CD1c-positive myeloid dendritic cell (primary cell): ENCODE measurements around the gene OR10A5.
"Not testable (repeated sequence)": the region's sequence is repeated elsewhere in the genome, so short reads cannot be mapped to it uniquely, and the experiment has no call there.

Experiments used
- DNase-seq: peaks from one replicate; pipeline ENCODE4 v3.0.0-alpha.2; 2016; ENCODE audit errors: extremely low spot score

Gene OR10A5, protein sequence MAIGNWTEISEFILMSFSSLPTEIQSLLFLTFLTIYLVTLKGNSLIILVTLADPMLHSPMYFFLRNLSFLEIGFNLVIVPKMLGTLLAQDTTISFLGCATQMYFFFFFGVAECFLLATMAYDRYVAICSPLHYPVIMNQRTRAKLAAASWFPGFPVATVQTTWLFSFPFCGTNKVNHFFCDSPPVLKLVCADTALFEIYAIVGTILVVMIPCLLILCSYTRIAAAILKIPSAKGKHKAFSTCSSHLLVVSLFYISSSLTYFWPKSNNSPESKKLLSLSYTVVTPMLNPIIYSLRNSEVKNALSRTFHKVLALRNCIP

DNA sequence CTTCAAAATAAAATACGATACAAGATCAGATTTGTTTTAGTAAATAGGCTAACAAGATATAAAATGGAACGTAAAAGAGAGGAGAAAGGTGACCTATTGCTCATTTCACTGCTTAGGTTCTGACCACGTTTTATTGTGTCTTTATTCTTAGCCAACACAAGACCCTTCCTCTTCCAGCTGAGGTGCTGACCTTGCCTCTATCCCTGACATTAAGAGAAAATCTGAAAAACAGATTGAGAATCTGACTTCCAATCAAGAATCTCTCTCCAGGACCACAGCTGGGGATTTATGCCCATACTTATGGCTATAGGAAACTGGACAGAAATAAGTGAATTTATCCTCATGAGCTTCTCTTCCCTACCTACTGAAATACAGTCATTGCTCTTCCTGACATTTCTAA lies at the start of gene OR10A5:
OR10A5 (plus strand) TSS at position 301 of the 400 bp plus-strand sequence; CDS start at position 301, 0 bp downstream.
- no peak for DNase-seq

DNA sequence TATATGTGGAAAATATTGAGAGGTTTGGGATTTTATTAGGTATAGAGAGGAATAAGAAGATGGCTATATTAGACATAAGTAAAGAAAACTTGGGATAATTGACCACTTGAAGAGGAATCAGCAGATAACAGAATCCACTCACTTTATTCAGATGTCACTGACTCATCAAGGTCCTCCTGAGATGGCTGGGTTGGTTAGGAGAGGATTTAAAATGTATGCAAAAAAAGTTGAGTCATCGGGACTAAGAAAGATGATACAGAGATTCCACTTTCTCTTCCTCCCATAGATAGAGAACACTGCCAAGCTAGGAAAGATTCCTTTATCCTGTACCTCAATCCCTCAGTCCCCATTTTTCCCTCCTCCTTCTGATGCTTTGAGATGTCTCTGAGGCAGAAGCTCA lies 46.1 kb upstream of the OR10A5 start, which contains the start of gene OR6A2:
OR6A2 (minus strand) TSS at position 288 of the 400 bp plus-strand sequence. CDS start 3,981 bp downstream, outside the sequence.
- DNase-seq: no peak

DNA sequence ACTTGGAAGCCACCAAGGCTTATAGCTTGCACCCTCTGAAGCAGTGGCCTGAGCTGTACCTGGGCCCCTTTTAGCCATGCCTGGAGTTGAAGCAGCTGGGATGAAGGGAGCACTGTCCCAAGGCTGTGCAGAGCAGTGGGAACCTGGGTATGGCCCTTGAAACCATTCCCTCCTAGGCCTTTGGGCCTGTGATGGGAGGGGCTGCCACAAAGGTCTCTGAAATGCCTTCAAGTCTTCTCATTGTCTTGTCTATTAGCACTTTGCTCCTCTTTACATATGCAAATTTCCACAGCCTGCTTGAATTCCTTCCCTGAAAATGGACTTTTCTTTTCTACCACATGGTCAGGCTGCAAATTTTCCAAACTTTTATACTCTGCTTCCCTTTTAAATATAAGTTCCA lies 44.4 kb upstream of the OR10A5 start:
- not testable (repeated sequence) for DNase-seq

DNA sequence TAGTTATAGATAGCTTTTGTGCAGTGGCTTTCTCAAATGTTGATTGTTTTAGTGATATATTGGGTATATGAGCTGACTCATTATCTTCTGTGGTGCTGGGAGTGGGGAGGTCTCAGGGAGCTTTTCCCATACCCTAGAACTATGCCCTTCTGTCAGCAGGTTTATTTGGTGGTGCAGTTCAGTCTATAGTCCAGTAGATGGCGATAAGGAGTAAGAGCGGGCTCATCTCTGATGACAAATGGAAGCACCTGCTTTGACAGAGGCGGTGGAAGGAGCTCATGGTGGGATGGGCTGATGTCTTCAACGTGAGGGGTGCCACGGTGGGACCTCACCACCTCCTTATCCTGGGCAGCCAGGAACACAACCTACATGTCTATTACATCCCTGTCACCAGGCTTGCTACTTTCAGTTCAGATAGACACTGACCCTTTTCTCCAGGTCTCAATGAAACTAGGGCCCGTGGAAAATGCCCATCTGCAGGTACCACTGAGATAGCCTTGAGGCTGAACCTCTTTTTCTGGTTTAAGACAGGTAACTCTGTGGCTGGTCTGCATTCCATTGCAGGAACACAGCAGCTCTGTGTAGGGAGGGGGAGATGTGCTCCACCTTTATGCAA lies 33.0 kb upstream of the OR10A5 start:
- DNase-seq: peak; percentile 53

DNA sequence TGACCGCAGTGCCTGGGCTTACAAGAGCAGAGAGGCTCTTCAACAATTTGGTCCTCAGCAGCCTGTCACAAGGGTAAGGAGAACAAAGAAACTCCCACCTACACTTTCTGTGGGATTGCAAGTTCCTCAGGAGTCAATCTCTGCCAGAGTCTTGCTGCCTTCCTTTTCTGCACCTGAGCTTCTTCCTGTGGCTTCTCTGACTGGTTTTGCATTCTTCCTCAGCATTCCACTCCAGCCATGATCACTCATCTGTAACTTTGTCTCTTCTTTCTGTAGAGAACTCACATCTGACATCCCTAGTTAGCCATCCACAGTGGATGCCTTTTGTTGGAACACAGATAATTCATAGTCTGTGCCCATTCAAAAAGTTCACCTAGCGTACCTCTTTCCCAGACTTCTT lies 31.8 kb upstream of the OR10A5 start:
- DNase-seq: peak; percentile 16

DNA sequence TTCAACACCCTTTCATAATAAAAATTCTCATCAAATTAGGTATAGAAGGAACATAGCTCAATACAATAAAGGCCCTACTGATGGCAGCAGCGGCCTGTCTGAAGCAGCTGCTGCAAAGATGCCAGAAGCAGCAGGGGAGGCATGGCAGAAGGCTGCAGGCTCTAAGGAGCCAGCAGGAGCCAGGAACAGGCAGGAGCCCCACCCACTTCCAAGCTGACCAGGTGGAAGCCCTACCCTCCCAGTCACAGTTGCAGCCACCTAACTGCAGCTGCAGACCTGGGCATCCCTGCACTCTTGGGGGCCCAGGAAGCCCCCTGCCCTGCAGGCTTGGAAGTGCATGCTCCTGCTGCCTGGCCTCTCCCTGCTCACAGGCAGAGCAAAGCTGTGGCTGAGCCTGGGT lies 27.8 kb upstream of the OR10A5 start:
- DNase-seq: no peak

DNA sequence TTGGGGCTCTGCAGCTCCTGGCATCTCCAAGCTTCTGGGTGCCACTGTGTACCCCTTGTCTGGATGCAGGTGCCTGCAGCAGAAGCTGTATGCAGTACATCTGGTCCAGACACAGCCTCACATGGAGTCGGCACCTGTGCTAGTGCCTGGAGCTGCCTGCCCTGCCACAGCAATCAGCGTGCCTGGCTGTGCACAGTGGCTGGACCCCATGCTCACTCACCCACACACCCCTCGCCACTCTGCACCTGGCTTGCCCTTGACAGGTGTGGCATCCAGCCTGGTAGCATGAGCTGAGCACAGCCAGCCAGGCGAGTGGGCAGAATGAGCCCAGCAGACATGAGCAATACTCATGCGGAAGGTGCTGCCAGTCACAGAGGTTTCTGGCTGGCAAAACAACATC lies 26.5 kb upstream of the OR10A5 start:
- DNase-seq: no peak

DNA sequence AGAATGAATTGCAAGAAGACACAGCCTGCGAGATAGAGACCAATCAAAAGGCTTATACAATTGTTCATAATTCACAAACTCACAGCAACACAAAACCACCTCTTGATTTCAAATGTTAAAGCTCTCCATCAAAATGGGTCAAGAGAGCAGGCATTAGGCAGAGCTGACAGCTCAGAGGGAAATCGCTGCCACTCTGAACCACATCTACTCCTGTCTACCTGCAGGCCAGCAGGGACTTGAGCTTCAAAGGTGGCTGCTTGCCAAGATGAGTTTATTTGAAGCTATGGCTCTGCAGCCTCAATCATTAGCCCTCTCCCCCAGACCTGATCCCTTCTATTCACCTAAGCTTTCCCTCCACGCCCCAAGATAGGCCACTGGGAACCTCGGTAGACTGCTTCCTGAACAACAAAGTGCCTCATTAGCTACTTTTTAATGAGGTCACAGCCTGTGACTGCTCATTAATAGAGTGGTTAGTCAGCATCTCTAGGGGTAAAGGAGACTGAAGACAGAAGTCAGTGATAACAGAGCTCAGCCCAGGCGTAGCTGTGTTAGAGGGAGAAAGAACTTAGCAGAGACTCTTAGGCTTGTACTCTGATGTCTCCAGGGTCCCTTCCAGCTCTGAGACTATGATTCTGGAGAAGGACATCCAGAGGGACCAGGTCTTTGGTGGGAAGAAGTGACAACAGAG lies 21.2 kb upstream of the OR10A5 start:
- DNase-seq: no peak

DNA sequence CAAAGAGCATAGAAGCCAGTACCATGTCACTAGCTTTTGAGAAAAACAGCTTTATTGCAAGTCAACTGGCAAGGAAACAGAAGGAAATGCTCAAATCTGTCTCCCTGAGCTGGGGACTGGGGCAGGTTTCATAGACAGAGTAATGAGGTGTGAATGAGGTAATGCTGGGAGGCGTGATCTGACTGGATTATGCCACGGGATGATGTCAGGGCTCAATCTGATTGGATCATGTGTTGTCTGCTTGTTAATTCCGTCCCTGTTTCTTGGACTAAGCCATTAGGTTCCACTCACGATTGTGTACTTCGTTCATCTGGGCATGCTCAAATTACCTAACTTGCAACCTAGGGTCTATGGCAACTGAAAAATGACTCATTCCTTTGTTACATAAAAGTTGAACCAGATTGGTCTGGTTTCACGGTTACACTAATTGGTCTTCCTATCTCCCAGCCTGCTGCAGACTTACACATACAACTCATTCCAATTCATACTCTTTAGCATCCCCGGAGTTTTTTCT lies 20.2 kb upstream of the OR10A5 start:
- no peak for DNase-seq

DNA sequence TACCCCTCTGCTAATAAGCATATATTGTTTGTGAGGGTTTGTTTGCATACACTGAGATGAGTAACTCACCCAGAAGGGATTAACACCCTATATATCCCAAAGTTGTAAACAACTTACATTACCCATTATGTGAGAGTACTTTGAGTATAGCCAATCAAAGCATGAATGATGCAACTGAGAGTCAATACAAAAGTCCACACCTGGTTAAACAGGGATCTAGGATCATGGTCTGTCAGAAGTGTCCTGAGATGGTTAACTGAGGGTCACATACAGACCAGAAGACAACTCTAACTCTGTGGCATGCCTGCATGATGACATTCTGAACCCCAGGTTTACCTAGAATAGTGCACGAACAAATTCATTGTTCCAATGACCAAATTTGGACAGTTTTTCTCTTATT lies 17.4 kb upstream of the OR10A5 start:
- DNase-seq: no peak

DNA sequence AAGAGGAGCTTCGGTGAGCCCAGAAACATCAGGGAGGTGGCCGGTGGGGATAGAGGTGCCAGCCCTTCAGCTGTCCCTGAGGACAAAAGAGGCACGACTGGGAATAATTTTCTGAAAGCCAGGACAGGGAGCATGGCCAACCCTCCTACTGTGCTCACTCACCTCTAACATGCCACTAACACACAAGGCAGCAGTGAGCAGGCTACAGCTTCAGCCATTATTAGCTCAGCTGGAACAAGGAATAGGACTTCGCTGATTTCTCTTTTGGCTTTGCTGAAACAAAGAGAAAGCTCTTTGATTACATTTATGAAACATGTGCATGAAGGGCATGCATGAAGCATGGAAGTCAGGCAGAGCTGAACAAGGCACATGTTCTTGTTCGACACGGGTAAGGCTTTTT lies 12.1 kb upstream of the OR10A5 start:
- no peak for DNase-seq

DNA sequence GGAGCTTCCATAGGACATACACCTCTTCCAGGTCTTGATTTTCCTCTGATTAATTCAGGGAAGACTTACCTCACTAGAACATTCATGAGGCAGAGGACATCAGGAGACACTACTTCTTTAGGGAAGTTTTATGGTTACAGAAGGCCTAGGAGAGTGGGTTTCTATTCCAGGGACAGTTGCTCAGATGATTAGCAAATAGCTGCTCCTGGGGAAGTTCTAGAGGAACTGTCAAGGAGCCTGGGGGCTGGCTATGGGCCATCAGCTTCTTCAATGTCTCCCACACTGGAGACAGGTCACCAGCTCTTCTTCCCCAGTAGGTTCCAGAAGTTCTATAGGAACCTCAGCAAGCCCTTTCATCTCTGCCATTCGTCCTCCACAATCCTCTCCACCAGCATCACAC lies 11.5 kb upstream of the OR10A5 start:
- peak; percentile 4 for DNase-seq

DNA sequence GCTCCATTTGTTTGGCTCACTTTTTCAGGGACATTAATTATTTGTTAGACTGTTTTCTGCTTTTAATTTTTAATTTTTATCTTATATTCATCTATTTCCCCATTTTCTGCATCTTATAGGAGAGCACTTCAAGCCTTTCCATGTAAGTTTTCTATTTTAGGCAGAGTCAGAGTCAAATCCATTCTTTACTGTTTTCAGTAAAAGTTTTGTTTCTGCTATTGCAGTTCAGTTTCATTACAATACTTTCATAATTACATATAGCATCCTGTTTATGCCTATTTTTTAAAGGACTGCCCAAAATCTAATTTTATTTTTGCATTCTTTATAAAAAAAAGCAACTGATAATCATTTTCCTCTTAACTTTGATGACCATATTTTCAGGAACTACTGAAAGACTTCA lies 3.8 kb upstream of the OR10A5 start:
- no peak for DNase-seq

DNA sequence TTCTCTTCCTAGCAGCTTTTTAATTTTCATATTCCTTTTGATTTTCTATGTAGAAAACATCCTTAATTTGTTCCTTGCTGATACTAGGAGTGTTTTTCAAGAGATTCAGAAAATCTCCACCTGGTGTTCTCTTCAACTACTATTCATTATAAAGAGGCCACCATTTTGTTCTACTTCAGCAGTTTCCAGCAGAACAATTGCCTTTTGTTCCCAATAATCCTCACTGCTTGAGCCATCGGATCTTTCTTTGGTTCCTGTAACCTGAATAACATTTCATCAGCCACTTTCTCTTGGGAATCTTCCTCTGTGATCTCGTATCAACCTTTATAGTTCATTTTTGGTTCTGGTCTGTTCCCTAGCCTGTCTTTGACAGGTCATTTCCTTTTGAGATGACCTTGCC lies 1.8 kb upstream of the OR10A5 start:
- DNase-seq: no peak

DNA sequence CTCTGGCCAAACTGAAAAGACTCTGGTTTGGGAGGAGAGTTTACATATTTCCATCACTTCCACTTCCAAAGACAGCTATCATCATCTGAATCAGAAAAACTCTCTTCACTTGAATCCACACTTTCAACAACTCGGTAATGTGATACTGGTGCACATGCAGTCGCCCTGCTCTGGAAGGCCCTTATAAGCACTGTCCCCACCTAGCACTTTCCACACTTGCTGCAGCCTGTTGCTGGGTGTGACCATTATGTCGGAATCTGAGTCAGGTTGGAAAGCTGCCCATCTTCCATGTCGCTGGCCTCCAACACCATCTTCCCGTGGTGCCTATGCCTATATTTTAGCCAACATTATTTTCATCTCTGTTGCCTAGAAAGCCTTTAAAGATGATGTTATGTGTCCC lies 1.1 kb upstream of the OR10A5 start:
- no peak for DNase-seq

DNA sequence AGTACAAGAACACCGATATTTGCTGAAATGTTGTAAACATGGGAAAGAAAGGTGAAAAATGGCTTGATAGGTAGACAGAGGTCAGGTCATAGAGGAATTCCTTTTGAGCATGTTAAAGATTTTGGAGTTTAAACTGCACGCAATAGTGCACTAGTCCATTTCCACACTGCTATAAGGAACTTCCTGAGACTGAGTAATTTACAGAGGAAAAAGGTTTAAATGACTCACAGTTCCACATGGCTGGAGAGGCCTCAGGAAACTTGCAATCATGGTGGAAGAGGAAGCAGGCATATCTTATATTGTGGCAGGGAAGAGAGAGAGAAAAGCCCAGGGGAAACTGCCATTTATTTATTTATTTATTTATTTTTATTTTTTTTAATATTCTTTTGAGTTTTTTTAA lies 5.0 kb downstream of the OR10A5 start:
- DNase-seq: peak; percentile 29

DNA sequence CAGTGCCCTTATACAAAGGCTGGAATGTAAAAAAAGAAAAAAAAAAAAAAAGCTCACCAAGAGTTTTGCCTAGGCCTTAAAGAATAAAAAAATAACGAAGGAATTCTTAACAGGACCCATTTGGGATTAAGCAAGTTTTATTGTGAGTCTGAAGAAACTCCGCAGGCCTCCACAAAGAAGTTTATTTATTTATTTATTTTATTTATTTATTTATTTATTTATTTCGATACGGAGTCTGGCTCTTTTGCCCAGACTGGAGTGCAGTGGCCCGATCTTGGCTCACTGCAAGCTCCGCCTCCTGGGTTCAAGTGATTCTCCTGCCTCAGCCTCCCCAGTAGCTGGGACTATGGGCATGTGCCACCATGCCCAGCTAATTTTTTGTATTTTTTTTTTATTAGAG lies 9.3 kb downstream of the OR10A5 start:
- not testable (repeated sequence) for DNase-seq

DNA sequence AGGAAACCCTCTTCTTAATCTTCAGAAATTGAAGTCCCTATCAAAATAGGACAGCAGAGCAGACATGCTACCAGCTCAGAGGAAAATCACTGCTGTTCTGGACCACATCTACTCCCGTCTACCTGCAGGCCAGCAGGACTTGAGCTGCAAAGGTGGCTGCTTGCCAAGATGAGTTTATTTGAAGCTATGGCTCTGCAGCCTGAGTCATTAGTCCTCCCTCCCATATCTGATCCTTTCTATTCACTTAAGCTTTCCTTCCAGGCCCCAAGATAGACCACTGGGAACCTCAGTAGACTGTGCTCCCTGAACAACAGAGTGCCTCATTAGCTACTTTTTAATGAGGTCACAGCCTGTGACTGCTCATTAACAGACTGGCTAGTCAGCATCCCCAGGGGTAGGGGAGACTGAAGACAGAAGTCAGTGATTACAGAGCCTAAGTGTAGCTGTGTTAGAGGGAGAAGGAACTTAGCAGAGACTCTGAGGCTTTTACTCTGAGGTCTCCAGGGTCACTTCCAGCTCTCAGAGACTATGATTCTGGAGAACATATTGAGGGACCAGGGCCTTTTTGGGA lies 10.6 kb downstream of the OR10A5 start:
- no peak for DNase-seq

DNA sequence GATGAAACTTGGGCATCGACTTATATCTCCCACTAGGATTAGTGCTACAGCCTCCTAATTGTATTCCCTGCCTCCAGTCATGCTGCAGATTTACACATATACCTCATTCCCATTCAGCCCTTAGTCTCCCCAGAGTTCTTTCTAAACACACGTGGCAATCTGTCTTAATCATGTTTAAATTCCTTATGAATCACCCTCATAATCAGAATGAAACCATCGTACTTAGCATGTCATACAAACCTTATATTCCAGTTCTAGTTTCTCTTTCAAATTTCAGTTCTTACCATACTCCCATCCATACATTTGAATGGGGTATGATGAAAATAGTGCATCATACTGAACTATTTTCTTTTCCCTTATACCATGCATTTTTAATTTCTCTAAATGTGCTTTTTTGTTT lies 11.4 kb downstream of the OR10A5 start:
- no peak for DNase-seq

DNA sequence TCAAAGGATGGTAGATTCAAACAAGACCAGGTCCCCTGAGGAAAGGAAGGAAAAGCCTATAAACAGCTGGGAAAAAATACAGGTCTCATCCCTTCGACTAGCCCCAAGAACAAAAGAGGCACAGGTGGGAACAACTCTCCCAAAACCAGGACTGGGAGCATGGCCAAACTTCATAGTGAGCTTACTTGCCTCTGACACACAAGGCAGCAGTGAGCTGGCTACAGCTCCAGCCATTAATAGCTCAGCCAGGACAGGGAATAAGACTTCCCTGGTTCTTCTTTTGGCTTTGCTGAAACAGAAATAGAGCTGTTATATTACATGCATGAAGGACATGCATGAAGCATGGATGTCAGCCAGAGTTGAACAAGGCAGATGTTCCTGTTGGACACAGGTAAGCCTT lies 17.5 kb downstream of the OR10A5 start, which contains the start of gene OR10A2:
OR10A2 (plus strand) TSS at position 97 of the 400 bp plus-strand sequence. CDS start 6,698 bp downstream, outside the sequence.
- no peak for DNase-seq

DNA sequence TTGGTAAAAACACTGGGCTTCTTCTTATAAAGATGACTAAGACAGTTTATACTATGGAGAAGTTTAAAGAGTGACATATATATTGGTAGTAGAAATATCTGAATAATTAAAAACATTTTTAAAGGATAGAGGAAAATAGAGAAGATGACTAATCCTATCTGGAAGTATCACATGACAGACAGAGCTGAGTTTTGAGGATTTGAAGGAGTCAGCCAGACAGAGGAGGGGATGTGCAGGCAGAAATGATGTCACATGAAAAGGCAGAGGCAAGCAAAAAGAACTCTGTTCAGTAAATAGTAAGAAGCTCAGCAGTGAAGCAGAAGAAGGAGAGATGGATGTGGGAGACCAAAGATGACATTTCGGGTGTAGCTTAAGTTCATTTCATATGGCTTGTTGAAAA lies 19.0 kb downstream of the OR10A5 start:
- DNase-seq: no peak

DNA sequence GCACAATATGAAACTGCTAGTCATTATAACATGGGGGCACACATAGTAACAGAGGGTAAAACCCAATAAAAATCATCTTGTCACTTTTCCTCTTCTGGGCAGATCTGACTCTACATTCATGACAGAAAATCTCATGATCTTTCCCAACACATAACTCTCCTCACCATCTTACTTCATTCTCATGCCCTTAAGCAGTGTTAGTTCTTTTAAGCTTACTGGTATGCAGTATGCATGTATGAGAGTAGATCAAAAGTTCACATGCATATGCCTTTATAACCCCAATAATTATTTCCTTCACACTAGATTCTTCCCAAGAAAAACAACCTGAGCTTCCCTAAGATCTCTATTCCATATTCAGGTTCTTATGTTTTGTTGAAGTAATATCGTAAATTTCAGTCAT lies 25.8 kb downstream of the OR10A5 start:
- DNase-seq: no peak
